Naive B cell (primary cell): ENCODE data around the gene FOXD3. TPM values are rescaled to one million over a fixed set of nuclear protein-coding genes. Genes with fewer than 3 reads are reported as not detected.
A peak's percentile ranks its signal among the peaks of the same experiment; 100 is the strongest.
"Not testable (repeated sequence)": the region's sequence is repeated elsewhere in the genome, so short reads cannot be mapped to it uniquely, and the experiment has no call there.

Experiments
- ATAC-seq, 2 donors: fragments of 150-1000 bp; cut with Tn5 transposase; 2 replicates each; pipeline ENCODE4 v1.10.0; 2021; ENCODE audit warnings: low read depth in 2 of 2, mild to moderate bottlenecking in 2 of 2, moderate library complexity in 2 of 2
- DNase-seq: peaks from one replicate; pipeline ENCODE4 v3.0.0; 2022
- H3K27ac Mint-ChIP-seq, 6 donors: one replicate each; pipeline ENCODE4 v1.8.0; 2020 to 2022; ENCODE audit warnings: mild to moderate bottlenecking in 6 of 6, mixed read lengths in 6 of 6, moderate library complexity in 5 of 6, inconsistent platforms in 2 of 6
- H3K27me3 Mint-ChIP-seq, 3 donors: one replicate each; pipeline ENCODE4 v1.8.0; 2021 to 2022; ENCODE audit warnings: mixed read lengths in 3 of 3, mild to moderate bottlenecking in 1 of 3
- H3K36me3 Mint-ChIP-seq, 2 donors: one replicate each; pipeline ENCODE4 v1.8.0; 2020 to 2022; ENCODE audit warnings: mixed read lengths in 2 of 2, inconsistent platforms in 1 of 2, mild to moderate bottlenecking in 1 of 2
- H3K4me1 Mint-ChIP-seq, 3 donors: one replicate each; pipeline ENCODE4 v1.8.0; 2020 to 2022; ENCODE audit warnings: mixed read lengths in 3 of 3, inconsistent platforms in 1 of 3, mild to moderate bottlenecking in 1 of 3, moderate library complexity in 1 of 3
- H3K4me3 Mint-ChIP-seq, 8 donors: one replicate each; pipeline ENCODE4 v1.8.0; 2020 to 2022; ENCODE audit warnings: mild to moderate bottlenecking in 8 of 8, mixed read lengths in 8 of 8, moderate library complexity in 8 of 8, inconsistent platforms in 2 of 8
- H3K9me3 Mint-ChIP-seq, 7 donors: one replicate each; pipeline ENCODE4 v1.8.0; 2020 to 2022; ENCODE audit warnings: mixed read lengths in 7 of 7, mild to moderate bottlenecking in 5 of 7, inconsistent platforms in 2 of 7, moderate library complexity in 1 of 7
- polyA plus RNA-seq, 6 donors: library from polyadenylated mRNA; unstranded; fragments of 300-500 nt; fragmentation: Illumina TruSeq; gene quantifications; one replicate each; pipeline ENCODE4 v1.2.3, GENCODE V29; 2021; ENCODE audit warnings: low read depth in 6 of 6

Gene FOXD3
- polyA plus RNA-seq, 6 donors from 2014 or later, result not detected

DNA sequence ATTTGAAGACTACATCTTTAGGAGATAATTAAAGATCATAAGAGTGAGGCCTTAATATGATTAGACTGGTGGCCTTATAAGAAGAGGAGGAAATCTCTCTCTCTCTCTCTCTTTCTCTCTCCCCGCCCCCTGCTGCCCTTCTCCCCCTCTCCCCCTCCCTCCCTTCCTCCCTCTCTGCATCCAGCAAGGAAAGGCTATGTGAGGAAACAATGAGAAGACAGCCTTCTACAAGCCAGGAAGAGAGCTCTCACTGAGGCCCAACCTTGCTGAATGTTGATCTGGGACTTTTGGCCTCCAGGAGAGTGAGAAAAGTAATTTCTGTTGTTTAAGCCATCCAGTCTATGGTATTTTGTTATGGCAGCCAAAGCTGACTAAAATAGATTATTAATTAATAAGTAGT, 21.6 kb downstream of the FOXD3 start:
- ATAC-seq, result no peak
- Mint-ChIP-seq H3K27me3 (peaks cover 29 to 50% (median 33%) of the 10 kb centered on the region in 3 donors), H3K36me3 (no peaks in the 10 kb centered on the region), H3K27ac (no peak overlapping the region), H3K4me1 (no peaks in the 10 kb centered on the region), H3K4me3 (no peak overlapping the region), H3K9me3 (no peaks in the 10 kb centered on the region)
- DNase-seq, result no peak

DNA sequence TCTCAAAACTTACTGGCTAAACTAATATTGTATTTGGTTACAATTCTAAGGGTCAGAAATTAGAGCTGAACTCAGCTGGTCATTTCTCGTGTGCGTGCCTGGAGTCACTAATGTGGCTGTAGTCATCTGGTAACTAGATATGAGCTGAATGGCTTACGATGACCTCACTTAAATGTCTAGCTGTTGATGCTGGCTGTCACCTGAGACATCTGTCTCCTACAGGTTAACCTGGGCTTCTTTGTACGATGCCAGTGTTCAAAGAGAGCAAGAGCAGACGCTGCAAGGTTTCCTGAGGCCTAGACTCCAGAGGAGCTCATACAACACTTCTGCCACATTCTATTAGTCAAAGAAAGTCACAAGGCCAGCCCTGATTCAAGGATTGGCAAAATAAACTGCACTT, 28.0 kb downstream of the FOXD3 start:
- Mint-ChIP-seq H3K9me3 (no peaks in the 10 kb centered on the region), H3K4me1 (no peaks in the 10 kb centered on the region), H3K4me3 (no peak overlapping the region), H3K27ac (peak overlapping the region in 1 of 6 donors; percentile 57), H3K27me3 (peaks cover 31 to 60% (median 35%) of the 10 kb centered on the region in 3 donors), H3K36me3 (no peaks in the 10 kb centered on the region)
- DNase-seq, result no peak
- ATAC-seq, result no peak

DNA sequence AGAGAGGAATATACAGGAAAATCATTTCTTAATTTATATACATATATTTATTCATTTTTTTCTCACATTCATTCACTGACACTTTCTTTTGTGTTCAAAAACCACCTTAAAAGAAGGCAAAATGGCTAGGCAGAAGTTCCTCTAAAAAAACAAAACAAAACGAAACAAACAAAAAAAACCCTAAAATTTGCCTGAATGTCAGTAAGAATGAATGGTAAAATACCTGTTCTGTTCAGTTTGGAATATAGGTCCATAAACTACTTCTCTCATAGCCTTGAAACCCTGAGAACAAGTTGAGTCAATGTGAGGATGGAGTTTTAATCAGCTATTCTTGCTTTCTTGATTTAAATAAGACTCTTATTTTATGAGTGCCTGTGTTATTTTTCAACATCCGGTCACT, 30.4 kb downstream of the FOXD3 start:
- H3K27me3 Mint-ChIP-seq, result peaks cover 25 to 43% (median 26%) of the 10 kb centered on the region in 3 donors
- no peak for ATAC-seq
- no peaks in the 10 kb centered on the region for H3K9me3 Mint-ChIP-seq
- H3K36me3 Mint-ChIP-seq, result no peaks in the 10 kb centered on the region
- H3K4me1 Mint-ChIP-seq, result no peaks in the 10 kb centered on the region
- DNase-seq, result no peak
- H3K4me3 Mint-ChIP-seq, result no peak overlapping the region
- H3K27ac Mint-ChIP-seq, result no peak overlapping the region

DNA sequence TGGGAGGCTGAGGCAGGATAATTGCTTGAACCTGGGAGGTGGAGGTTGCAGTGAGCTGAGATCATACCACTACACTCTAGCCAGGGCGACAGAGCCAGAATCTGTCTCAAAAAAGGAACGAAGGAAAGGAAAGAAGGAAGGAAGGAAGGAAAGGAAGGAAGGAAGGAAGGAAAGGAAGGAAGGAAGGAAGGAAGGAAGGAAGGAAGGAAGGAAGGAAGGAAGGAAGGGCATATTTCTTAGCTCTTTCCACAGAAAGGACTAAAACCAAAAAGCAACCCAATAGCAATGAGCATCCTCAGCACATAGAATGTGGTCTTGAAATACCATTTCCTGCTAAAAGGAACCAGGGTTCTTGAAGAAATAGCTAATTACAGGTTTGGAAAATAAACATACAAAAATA, 33.9 kb downstream of the FOXD3 start:
- not testable (repeated sequence) for ATAC-seq, H3K4me1 Mint-ChIP-seq, H3K9me3 Mint-ChIP-seq, DNase-seq, H3K4me3 Mint-ChIP-seq, H3K27ac Mint-ChIP-seq, H3K36me3 Mint-ChIP-seq
- H3K27me3 Mint-ChIP-seq, result peaks cover 22 to 27% (median 26%) of the 10 kb centered on the region in 3 donors

DNA sequence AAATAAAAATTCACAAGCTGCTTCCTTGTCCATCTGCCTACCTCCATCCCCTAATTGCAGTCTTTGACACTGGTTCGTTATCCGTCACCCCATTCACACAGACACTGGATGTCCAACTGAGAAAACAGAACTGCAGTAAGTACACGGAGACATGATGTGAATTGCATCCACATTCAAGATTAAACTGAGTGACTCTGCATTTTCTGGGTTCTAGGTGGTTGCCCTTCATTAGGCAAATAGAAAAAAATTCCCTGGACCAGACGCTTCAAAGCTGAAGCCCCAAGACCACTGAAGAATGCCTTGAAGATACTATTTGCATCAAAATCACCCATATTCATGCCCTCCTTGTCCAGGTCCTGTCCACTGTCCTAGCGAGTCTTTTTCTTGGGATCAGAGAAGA, 37.2 kb downstream of the FOXD3 start:
- Mint-ChIP-seq H3K36me3 (no peaks in the 10 kb centered on the region), H3K4me3 (no peak overlapping the region), H3K27ac (no peak overlapping the region), H3K4me1 (no peaks in the 10 kb centered on the region), H3K27me3 (peaks cover 11 to 19% (median 16%) of the 10 kb centered on the region in 3 donors), H3K9me3 (no peaks in the 10 kb centered on the region)
- DNase-seq (no peak), ATAC-seq (no peak)

DNA sequence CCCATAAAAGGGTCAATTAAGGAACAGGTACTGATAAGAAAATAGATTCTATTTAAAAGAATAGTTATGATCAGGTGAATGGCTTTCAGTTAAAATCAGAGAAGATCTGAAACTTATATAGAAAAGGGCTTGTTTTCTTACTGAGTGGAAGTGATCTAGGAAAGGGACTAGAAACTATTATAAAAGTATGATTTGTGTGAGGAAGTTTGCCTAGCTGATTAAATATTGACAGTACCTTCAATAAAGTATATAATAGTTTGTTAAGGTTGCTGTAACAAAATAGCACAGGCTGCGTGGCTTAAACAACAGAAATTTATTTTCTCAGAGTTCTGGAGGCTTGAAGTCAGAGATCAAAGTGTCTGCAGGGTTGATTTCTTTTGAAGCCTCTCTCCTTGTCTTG, 39.7 kb downstream of the FOXD3 start:
- peaks cover 5 to 8% (median 6%) of the 10 kb centered on the region in 3 donors for H3K4me1 Mint-ChIP-seq
- H3K27me3 Mint-ChIP-seq, result peaks cover under 1 to 19% (median 17%) of the 10 kb centered on the region in 3 donors
- ATAC-seq (no peak), DNase-seq (no peak)
- H3K27ac Mint-ChIP-seq, result peak overlapping the region in 1 of 6 donors; percentile 5
- no peak overlapping the region for H3K4me3 Mint-ChIP-seq
- no peaks in the 10 kb centered on the region for H3K9me3 Mint-ChIP-seq
- no peaks in the 10 kb centered on the region for H3K36me3 Mint-ChIP-seq

DNA sequence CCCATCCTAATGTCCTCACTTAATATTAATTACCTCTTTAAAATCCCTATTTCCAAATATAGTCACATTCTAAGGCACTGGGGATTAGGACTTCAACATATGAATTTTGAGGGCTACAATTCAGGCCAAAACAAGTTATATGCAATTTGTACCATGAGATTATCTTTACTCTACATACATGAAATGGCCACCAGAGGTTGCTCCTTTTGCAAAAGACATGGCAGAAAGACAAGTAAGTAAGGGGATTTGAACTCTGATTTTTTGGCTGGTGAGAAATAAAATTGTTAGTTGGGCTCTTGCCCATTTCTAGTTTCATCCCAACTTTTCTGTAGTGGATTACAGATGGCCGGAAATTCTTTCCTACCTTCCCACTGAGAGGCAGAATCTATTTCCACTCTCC, 40.2 kb downstream of the FOXD3 start:
- H3K4me1 Mint-ChIP-seq, result peaks cover 5 to 9% (median 8%) of the 10 kb centered on the region in 3 donors
- DNase-seq (no peak), ATAC-seq (no peak)
- H3K9me3 Mint-ChIP-seq, result no peaks in the 10 kb centered on the region
- peak overlapping the region in 1 of 8 donors; percentile 1 for H3K4me3 Mint-ChIP-seq
- H3K36me3 Mint-ChIP-seq, result no peaks in the 10 kb centered on the region
- peaks cover 0 to 19% (median 17%) of the 10 kb centered on the region in 3 donors for H3K27me3 Mint-ChIP-seq
- H3K27ac Mint-ChIP-seq, result no peak overlapping the region

DNA sequence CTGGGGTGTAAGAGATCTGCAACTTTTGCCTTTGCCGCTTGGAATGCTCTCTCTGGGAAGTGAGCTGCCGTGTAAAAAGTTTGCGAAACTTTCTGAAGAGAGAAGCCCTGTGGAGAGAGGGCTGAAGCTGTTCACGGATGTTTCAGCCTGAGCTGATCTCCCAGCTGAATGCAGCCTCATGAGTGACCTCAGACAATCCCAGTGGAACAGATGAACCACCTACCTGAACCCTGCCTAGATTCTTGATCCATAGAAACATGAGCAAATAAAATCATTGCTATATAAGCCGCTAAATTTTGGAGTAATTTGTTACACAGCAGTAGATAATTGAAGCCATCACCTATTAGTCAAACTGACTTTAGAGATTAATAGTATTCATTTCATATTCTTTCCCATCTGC, 40.6 kb downstream of the FOXD3 start:
- no peaks in the 10 kb centered on the region for H3K9me3 Mint-ChIP-seq
- H3K4me3 Mint-ChIP-seq, result peak overlapping the region in 1 of 8 donors; percentile 1
- ATAC-seq (no peak), DNase-seq (no peak)
- H3K4me1 Mint-ChIP-seq, result peaks cover 5 to 11% (median 9%) of the 10 kb centered on the region in 3 donors
- H3K27ac Mint-ChIP-seq, result no peak overlapping the region
- no peaks in the 10 kb centered on the region for H3K36me3 Mint-ChIP-seq
- H3K27me3 Mint-ChIP-seq, result peaks cover 0 to 19% (median 17%) of the 10 kb centered on the region in 3 donors

DNA sequence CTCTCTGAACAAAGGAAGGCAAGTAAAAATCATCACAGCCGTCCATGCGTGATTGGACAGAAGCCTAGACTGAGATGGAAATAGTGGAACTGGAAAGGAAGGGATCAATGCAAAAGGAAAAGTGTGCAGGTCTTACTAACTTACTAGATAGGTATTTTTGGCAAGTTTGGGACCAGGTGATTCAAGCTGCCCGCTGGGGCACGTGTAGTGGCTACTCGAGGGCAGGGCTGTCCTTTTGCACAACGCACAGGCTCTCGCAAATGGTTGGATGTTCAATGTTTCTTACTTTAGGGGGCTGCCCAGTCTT, 44.5 kb downstream of the FOXD3 start:
- peaks cover 6 to 8% of the 10 kb centered on the region in 2 donors for H3K36me3 Mint-ChIP-seq
- H3K4me3 Mint-ChIP-seq, result peak overlapping the region; percentile 89 to 97 (median 91)
- ATAC-seq (no peak), DNase-seq (no peak)
- peak overlapping the region in 5 of 6 donors; percentile 61 to 83 (median 73) for H3K27ac Mint-ChIP-seq
- peaks cover 0 to 13% (median 0%) of the 10 kb centered on the region in 3 donors for H3K27me3 Mint-ChIP-seq
- peaks cover 13 to 22% (median 18%) of the 10 kb centered on the region in 3 donors for H3K4me1 Mint-ChIP-seq
- no peaks in the 10 kb centered on the region for H3K9me3 Mint-ChIP-seq

DNA sequence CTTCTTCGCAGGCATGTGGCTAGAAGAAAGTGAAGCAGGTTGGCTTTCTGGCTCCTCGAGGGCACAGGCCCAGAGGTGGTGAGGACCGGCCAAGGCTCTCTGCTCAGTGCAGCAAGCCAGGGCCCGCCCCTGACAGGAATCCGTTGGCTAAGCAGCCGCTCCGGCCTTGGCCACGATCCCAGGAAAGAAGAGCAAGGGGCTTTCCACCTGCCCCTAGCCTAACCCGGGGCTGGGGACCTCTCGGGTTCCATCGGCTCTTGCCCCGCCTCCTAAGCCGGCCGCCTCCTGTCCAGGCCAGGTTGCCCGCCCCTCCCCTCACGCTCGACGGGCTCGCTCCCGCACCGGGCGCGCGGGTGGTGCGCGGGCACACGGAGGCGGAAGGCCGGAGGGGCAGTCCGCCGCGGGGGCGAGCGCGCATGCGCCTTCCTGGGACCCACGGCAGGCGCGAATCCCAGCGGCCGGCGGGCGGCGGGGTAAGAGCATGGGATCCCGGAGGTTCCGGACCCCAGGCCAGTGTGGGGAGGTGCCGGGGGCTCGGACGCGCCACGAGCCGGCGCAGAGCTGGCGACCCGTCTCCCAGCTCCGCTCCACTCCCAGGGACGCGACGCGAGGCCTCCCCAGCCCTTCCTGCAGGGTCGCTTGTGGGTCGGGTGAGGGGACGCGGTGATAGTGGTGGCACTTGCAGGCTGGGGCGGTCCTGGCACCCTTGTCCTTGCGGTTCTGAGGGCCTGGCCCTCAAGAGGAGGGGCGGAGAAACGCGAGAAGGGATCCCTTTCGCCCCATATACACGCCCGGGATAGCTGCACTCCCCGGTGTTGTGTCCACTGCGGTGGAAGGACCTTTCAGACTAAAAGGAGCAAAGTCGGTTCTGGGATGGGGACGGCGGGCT, 45.1 kb downstream of the FOXD3 start, which contains the start of gene ALG6:
ALG6 (plus strand) TSS at position 413 of the 889 bp plus-strand sequence. CDS start 3,351 bp downstream, outside the sequence.
- Mint-ChIP-seq H3K36me3 (peaks cover 8 to 9% of the 10 kb centered on the region in 2 donors), H3K4me3 (peak within 1 kb of the TSS; percentile 92 to 98 (median 96)), H3K4me1 (peaks cover 13 to 22% (median 18%) of the 10 kb centered on the region in 3 donors), H3K27ac (peak within 1 kb of the TSS; percentile 61 to 96 (median 86)), H3K27me3 (peaks cover 0 to 11% (median 0%) of the 10 kb centered on the region in 3 donors), H3K9me3 (no peaks in the 10 kb centered on the region)
- DNase-seq, result peak; percentile 96
- ATAC-seq, result peak; percentile 87 to 91

DNA sequence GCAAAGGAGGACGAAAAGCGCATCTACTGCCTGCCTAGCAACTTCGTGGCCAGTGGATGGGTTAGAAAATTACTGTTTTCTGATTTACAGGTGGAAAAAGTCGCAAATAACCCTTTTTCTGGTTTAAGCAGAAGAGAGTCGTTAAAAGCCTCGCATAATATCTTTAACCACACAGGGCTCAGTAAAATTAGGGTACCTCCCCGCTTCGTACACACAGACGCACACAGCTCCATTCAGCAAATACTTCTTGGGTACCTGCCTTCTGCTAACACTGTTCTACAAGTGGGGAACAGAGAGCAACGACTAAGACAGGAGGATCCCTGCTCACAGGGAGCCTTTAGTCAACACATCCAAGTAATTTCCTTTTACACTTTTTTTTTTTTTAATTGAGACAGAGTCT, 45.8 kb downstream of the FOXD3 start:
- DNase-seq (no peak), ATAC-seq (no peak)
- Mint-ChIP-seq H3K4me3 (peak overlapping the region; percentile 92 to 98 (median 96)), H3K4me1 (peaks cover 13 to 22% (median 18%) of the 10 kb centered on the region in 3 donors), H3K27me3 (peaks cover 0 to 9% (median 0%) of the 10 kb centered on the region in 3 donors), H3K36me3 (peaks cover 8 to 9% of the 10 kb centered on the region in 2 donors), H3K27ac (peak overlapping the region; percentile 31 to 96 (median 82)), H3K9me3 (no peaks in the 10 kb centered on the region)
